Suppressor macrophage treated with lipopolysaccharide for 4 hours (primary cell): ENCODE measurements around the gene THUMPD1.
"Not testable (repeated sequence)": the region's sequence is repeated elsewhere in the genome, so short reads cannot be mapped to it uniquely, and the experiment has no call there.

Experiments used
- DNase-seq: peaks from one replicate; pipeline ENCODE4 v3.0.0-alpha.2; 2020

THUMPD1 gene

GRCh38 chr16:20747030-20747816 is 5.6 kb upstream of the THUMPD1 start:
- peak; percentile 62 for DNase-seq

GRCh38 chr16:20746461-20746860 is 4.8 kb upstream of the THUMPD1 start:
- no peak for DNase-seq

DNA sequence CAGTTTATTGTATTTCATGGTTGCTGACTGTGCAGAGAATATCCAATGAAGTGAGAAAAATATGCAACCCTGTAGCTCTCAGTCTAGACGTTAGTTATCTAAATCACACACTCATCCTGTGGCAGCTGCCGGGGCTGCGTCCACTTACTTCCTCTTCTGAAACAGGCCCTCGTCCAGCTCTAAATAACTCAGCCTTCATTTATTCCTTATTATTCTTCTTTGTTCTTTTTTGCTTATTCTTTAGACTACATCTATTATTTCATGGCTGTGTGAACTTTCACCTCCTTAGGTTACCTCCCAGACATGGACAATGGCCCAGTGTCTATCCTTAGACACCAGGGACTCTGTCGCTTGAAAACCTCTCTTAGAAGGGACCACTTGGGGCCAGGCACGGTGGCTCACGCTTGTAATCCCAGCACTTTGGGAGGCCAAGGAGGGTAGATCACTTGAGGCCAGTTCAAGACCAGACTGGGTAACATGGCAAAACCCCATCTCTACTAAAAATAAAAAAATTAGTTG is 3.4 kb upstream of the THUMPD1 start:
- peak; percentile 51 for DNase-seq

- no peak for DNase-seq
Measured at GRCh38 chr16:20743591-20743990, 2.0 kb upstream of the THUMPD1 start.

GRCh38 chr16:20740901-20741521 is 607 bp downstream of the THUMPD1 start:
- DNase-seq = peak; percentile 92

DNA sequence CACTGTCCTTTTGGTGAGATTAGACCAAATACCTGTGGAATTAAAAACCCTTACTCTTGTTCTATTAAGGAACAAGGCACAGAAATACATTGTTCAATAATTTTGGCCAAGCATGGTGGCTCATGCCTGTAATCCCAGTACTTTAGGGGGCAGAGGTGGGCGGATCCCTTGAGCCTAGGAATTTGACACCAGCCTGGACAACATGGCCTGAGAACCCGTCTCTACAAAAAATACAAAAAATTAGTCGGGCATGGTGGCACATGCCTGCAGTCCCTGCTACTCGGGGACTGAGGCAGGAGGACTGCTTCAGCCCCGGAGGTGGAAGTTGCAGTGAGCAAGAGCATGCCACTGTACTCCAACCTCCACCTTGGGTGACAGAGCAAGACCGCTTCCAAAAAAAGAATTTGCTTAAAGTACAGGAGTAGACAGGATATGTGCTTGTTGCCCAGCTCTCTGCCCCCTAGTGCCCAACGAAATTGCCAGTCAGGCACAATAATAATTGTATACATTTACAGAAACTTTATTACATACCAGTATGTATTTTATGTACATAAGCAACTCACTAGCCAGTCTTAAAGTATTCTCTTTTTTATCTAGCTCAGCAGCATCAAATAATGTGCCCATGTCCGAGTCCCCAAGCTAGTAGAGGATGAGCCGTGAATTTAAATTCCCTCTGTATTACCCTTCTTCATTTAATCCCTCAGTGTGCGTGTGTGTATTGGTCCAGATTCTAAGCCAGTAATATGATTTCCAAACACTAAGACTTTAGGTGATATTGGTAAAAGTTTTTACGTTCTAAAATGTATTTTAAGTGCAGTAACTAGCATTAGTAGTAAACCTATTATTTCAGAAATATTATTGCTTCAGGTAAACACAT is 1.4 kb downstream of the THUMPD1 start:
- DNase-seq = peak; percentile 22

DNA sequence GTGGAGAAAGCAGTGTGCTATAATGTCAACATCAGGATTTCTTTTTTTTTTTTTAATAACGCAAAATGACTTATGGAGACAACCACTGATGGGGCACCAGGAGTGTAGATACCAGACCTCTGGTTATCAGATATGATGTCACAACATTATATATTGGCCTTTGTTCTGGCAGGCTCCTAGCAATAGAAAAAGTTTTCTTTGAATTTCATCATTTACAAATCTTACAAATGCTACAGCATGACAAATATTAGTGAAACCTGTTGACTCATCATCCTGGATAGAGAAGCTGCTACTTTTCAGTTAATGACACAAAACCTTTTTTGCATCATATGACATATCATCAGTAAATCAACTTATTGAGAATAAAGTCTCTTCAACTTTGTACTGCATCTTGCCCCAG is 6.1 kb downstream of the THUMPD1 start:
- DNase-seq = peak; percentile 53

DNA sequence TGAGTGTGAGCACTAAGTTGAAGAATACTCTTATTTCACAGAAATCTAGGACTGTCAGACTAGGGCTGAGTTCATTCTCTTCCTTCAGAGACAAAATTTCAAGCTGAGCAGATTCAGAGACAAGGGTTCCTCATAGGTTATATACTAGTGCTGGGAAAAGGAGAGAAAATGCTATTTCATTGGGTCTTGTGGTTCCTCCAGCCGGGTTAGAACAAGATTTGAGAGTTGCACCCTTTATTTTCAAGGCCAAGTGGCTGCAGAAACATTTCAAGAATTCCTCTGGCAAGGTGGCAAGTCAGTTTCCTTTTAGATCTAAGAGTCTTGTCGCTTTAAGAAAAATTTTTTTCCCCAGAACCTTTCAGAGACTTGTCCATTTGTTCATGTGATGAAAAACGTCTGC is 6.8 kb downstream of the THUMPD1 start:
- DNase-seq = no peak

DNA sequence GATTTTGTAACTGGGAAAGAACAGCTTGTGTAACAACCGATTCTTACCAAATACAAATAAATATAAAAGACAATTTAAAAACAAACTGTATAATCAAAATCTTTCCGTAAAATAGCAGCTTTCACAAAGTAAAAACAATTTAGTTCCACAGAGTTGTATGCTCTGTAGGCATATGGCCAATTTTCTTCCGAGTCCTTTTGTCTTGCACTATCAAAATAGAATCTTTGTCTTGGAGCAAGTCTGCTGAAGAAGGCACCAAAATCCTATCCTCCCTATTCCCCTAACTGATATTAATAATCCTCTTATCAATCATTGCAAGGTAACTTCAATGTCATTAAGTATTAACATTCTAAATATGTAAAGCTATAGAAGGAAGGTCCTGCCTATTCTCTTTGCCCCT is 7.6 kb downstream of the THUMPD1 start:
- DNase-seq = no peak

DNA sequence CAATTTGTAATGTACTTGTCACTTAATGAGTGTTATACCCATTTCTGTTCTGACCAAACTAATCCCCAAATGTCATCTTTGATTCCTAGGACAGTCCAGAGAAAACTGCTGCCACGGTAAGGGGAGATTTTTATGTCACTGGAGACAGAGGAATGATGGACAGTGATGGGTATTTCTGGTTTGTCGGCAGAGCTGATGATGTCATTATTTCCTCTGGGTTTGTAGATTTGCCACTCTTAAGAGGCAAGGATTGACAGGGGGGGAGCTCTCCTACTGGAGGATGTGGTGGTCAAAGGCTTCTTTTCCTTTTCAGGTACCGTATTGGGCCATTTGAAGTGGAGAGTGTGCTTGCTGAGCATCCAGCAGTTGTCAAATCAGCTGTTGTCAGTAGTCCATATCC is 12.5 kb downstream of the THUMPD1 start:
- no peak for DNase-seq

DNA sequence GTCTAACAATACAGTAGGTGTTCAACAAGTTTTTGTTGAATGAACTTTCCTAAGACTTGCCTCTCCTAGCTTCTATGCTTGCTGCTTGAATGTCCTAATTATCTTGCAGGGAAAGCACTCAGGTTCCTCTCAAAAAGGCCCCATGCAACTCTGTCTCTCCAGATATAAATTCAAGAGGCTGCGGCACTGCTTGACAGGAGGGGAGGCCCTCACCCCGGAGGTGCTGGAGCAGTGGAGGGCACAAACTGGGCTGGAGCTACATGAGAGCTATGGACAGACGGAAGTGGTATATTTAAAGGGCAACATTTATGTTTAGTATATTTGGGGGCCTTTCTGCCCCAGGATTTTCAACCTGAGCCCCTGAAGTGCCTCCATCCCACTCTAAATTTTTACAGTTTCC is 14.4 kb downstream of the THUMPD1 start:
- no peak for DNase-seq

DNA sequence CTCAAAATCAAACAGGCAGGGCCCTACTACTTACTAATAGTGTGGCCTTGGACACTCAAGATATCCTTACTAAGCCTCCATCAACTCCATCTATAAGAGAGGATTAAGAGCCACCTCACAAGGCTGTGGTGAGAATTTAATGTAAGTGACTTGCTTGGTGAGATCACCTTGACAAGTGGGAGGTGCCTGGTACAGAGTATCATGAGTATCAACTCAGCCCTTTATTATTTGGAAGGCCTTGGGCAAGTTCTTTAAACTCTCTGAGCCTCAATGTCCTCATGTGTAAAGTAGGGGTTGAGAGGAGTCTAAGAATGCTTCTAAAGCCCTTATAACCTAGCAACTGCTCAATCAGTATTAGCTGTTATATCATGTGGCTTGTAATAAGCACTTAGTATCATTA is 15.0 kb downstream of the THUMPD1 start:
- no peak for DNase-seq

DNA sequence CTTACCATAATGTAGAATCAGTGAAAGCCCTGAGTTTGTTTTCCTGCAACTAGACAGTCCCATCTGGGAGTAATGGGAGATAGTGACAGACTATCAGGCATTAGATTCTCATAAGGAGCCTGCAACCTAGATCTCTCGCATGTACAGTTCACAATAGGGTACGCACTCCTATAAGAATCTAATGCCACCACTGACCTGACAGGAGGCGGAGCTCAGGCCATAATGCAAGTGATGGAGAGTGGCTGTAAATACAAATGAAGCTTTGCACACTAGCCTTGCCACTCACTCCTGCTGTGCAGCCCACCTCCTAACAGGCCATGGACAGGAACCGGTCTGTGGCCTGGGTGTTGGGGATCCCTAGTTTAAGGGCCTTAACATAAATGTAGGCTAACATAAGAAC is 21.4 kb downstream of the THUMPD1 start:
- DNase-seq = no peak

DNA sequence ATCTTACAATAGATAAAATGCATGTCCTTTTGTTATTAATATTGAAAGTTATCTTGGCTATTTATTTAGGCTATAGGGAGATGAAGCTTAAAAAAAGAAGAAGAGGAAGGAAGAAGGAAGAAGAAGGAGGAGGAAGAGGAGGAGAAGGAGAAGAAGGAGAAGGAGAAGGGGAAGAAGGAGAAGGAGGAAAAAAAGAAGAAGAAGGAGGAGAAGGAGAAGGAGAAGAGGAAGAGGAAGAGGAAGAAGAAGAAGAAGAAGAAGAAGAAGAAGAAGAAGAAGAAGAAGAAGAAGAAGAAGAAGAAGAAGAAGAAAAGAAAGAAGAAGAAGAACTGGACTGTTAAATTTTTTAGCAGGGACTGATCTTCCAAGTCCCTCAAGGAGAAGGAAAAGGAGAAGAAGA is 23.9 kb downstream of the THUMPD1 start:
- DNase-seq = not testable (repeated sequence)

GRCh38 chr16:20711277-20711911 is 30.2 kb downstream of the THUMPD1 start:
- no peak for DNase-seq

DNA sequence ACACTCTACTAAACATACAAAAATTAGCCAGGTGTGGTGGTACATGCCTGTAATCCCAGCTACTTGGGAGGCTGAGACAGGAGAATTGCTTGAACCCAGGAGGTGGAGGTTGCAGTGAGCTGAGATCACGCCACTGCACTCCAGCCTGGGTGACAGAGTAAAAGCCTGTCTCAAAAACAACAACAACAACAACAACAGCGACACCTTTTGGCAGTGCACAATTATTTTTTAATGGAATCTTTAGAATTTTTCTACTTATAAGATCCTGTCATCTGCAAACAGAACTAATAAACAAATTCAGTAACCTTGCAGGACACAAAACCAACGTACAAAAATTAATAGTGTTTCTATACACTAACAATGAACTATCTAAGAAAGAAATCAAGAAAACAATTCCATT is 33.5 kb downstream of the THUMPD1 start:
- peak; percentile 29 for DNase-seq

- no peak for DNase-seq
Measured at GRCh38 chr16:20707461-20707860, 34.2 kb downstream of the THUMPD1 start.

- not testable (repeated sequence) for DNase-seq
Measured at GRCh38 chr16:20705972-20706371, 35.6 kb downstream of the THUMPD1 start.

GRCh38 chr16:20704281-20704680 is 37.3 kb downstream of the THUMPD1 start:
- DNase-seq = no peak

DNA sequence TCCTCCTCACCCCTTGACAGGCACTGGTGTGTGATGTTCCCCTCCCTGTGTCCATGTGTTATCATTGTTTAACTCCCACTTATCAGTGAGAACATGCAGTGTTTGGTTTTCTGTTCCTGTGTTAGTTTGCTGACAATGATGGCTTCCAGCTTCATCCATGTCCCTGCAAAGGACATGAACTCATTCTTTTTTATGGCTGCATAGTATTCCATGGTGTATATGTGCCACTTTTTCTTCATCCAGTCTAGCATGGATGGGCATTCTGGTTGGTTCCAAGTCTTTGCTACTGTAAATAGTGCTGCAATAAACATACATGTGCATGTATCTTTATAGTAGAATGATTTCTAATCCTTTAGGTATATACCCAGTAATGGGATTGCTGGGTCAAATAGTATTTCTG is 39.9 kb downstream of the THUMPD1 start:
- not testable (repeated sequence) for DNase-seq

DNA sequence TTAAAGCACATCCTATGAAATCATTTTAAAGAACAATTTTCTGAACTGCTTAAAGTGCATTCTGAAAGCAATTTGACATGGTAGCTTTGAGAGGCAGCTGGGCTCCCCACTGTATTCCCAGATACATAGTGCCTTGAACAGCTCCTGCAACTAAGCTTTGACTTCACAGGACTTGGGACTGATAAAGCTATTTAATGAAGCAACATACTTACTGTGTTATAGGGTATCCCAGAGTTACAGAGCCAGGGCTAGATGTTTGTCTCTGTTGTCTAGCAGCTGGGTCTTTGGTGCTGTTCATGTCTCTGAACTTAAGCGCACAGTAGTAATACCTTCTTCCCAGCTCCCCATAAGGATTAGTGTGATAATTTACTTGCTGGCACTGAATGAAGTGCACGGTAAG is 45.0 kb downstream of the THUMPD1 start:
- DNase-seq = no peak

DNA sequence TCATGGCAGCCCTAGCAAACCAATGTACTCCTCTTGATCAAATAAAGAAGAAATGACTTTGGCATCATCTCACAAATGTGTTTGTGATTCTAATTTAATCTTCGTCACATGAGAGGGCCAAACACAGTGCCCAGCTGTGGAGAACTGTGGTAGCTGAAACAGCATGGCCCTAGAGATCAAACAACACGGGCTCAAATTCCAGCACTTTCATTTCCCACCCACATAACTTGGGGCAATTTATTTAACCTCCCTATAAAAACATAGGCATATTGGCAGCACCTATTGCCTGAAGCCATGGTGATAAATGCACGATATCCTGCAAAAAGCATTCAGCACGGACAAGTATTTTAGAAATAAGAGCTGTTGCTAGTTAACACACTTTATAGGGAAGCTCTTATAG is 46.6 kb downstream of the THUMPD1 start:
- DNase-seq = no peak

DNA sequence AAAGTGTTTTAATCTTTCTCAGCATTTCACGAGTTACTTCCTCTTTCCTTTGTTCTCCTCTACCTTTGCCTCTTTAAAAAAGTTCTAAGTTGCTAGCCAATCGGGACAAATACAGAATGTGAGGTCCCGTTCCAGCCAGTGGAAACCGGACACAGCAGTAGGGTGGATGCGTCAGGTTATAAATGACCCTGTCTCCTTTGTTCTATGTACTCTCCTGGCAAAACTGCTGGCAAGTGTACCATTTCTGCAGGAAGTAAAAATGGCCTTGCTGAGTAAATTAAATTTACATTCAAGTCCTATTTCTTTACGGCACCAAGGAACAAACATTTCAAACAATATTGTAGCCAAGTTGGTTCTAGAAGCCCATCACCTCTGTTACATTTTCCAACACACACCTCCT is 47.5 kb downstream of the THUMPD1 start:
- DNase-seq = not testable (repeated sequence)
